ENCODE data around the gene NMBR.

DNA sequence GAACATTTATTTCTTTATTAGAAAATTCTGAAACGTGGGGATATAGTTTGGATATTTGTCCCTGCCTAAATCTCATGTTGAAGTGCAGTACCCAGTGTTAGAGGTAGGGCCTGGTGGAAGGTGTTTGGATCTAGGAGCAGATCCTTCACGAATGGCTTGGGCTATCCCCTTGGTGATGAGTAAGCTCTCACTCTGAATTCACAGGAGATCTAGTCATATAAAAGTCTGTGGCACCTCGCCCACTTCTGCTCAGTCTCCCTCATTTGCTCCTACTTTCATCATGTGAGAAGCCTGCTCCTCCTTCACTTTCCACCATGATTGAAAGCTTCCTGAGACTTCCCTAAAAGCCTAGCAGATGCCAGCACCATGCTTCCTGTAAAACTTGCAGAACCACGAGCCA, 111.0 kb downstream of the NMBR start:
- TF ChIP-seq, protein P1, sequence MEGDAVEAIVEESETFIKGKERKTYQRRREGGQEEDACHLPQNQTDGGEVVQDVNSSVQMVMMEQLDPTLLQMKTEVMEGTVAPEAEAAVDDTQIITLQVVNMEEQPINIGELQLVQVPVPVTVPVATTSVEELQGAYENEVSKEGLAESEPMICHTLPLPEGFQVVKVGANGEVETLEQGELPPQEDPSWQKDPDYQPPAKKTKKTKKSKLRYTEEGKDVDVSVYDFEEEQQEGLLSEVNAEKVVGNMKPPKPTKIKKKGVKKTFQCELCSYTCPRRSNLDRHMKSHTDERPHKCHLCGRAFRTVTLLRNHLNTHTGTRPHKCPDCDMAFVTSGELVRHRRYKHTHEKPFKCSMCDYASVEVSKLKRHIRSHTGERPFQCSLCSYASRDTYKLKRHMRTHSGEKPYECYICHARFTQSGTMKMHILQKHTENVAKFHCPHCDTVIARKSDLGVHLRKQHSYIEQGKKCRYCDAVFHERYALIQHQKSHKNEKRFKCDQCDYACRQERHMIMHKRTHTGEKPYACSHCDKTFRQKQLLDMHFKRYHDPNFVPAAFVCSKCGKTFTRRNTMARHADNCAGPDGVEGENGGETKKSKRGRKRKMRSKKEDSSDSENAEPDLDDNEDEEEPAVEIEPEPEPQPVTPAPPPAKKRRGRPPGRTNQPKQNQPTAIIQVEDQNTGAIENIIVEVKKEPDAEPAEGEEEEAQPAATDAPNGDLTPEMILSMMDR (IDR thresholded peaks at IDR 0.05) = no peak
- no peak for TF ChIP-seq EP300 (IDR thresholded peaks at IDR 0.05)
- TF ChIP-seq POLR2A (IDR thresholded peaks at IDR 0.05) = no peak

All from suprapubic skin (tissue), 3 donors.